GM12892 (cell line): ENCODE results near the gene GAS5. TPM values are rescaled to one million over a fixed set of nuclear protein-coding genes. Genes with fewer than 3 reads are reported as not detected.

Source experiments
- DNase-seq: peaks from one replicate; pipeline ENCODE4 v3.0.0; 2011; ENCODE audit not compliant: insufficient read length
- FAIRE-seq: peaks from 2 replicates; lab custom pipeline; 2011; peaks lifted over from hg19 to GRCh38; lab: Jason Lieb, UNC
- POLR2A ChIP-seq: IDR thresholded peaks from 2 replicates; pipeline ENCODE4 v1.6.1; 2011; ENCODE audit warnings: low read depth, low read length, control low read depth
- POLR2AphosphoS5 ChIP-seq: IDR thresholded peaks from 2 replicates; pipeline ENCODE4 v1.6.1; 2011; ENCODE audit warnings: low read depth, low read length, control low read depth
- TAF1 ChIP-seq: IDR thresholded peaks from 2 replicates; pipeline ENCODE4 v1.6.1; 2011; ENCODE audit warnings: low read depth, mild to moderate bottlenecking, control low read depth, low read length, borderline replicate concordance
- polyA plus RNA-seq: library from polyadenylated mRNA; unstranded; fragments of >200 nt; gene quantifications from one replicate; pipeline ENCODE4 v1.2.1, GENCODE V29; 2012; ENCODE audit warnings: missing spikeins, inconsistent platforms; ENCODE audit not compliant: missing spikeins

Gene GAS5
- 977 TPM for polyA plus RNA-seq

GRCh38 chr1:173867753-173868265 is at the start of gene GAS5:
Gene GAS5 (minus strand): TSS chr1:173867989.
- TF ChIP-seq POLR2AphosphoS5 (peak; percentile 100), POLR2A (peak; percentile 100), TAF1 (peak; percentile 98)
- peak; percentile 62 for DNase-seq
- FAIRE-seq, result peak; percentile 97

DNA sequence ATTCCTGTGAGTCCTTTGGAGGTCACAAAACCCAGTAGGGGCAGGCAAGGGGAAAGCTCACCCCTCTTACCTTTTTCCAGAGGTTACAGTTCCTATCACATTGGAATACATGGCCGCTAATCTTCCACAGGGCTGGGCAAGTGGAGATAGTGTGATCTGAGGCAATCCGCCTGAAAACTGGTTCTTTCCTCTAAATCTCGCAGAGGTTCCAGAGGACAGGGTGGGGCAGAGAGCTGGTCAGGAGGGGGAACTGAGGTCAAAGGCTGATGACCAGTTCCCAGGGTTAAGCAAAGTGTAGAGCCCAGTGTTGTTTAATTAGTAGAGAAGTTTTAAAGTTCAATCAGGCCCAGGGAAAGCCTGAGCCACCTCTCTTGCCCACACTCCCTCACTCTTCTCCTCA is 49.4 kb upstream of the GAS5 start, which contains the start of gene SERPINC1:
SERPINC1 (minus strand) TSS at position 179 of the 400 bp plus-strand sequence; CDS start at position 111, 68 bp downstream.
- no peak for DNase-seq
- FAIRE-seq, result no peak
- no peak for TF ChIP-seq POLR2AphosphoS5
- no peak for TF ChIP-seq TAF1

GRCh38 chr1:173916667-173917066 is 48.9 kb upstream of the GAS5 start:
- FAIRE-seq, result no peak
- TF ChIP-seq POLR2A, result no peak

DNA sequence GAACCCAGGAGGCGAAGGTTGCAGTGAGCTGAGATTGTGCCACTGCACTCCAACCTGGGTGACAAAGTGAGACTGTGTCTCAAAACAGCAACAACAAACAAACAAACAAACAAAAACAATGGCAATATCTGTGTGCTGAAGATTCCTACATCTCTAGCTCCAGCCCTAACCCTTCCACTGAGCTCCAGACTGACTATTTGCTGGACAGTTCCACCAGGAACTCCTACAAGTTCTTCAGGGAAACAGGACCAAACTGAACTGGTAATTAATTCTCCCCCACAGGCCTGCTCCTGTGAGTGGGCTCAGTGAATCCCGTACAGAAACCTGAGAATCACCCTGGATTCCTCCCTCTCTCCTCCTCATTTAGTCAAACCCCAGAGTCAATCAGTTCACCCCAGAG is 47.8 kb upstream of the GAS5 start:
- FAIRE-seq (no peak), DNase-seq (no peak)
- no peak for TF ChIP-seq TAF1
- no peak for TF ChIP-seq POLR2AphosphoS5
- no peak for TF ChIP-seq POLR2A

More at GRCh38 chr1:173916667-173917066, 48.9 kb upstream of the GAS5 start:
- no peak for DNase-seq

- DNase-seq (peak; percentile 33), FAIRE-seq (peak; percentile 9)
Observed at GRCh38 chr1:173914366-173914871, 46.6 kb upstream of the GAS5 start.

GRCh38 chr1:173913111-173913510 is 45.3 kb upstream of the GAS5 start:
- DNase-seq, result no peak
- TF ChIP-seq POLR2A (no peak), TAF1 (no peak), POLR2AphosphoS5 (no peak)
- FAIRE-seq, result no peak

More at GRCh38 chr1:173914366-173914871, 46.6 kb upstream of the GAS5 start:
- no peak for TF ChIP-seq POLR2A
- TF ChIP-seq POLR2AphosphoS5, result no peak
- TF ChIP-seq TAF1, result no peak

DNA sequence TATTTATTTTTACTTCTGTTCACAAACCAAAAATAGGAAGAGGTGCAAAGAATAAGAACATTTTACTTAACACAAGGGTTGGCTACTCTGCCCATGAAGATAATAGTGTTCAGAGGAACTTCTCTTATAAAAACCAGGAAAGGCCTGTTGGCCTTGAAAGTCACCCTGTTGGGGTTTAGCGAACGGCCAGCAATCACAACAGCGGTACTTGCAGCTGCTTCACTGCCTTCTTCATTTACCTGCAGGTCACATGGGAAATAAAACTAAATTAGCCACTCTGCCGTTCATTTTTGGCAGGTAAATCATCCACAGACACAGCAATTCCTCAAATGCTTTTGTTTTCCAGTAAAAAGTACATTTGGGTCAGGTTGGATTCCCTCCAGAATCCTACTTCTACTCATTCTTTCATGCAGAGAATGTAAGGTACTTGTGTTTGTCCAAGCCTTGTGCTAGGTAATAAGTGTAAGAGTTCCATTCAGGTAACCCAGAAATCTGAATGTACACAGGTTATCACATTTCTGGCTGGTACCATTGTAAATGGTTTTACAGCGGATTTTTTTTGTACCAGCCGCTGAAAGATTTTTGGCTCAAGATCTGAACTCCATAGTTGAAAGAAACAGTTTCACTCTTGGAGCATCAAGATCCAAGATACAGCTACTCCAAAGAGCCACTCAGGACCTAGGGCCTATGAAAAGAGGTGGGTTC is 36.2 kb upstream of the GAS5 start:
- TF ChIP-seq TAF1 (no peak), POLR2A (no peak), POLR2AphosphoS5 (no peak)
- no peak for FAIRE-seq
- no peak for DNase-seq

DNA sequence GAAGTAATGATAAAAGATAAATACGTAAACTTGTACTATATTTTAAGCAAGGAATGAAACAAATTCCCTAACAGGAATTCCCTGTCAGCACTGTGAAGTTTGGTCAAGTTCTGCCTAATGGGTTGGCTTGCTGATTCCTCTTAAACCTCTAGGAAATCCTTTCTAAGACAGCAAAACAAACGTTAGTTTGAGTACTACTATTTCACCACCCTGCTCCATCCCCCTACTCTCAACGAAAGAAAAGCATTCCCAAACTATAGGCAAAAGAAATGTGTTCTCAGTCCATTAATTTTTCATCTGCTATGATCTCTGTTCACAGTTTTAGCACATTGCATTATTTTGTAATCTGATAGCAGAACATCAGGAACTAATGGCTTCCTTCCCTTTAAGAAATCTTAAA is 33.2 kb upstream of the GAS5 start:
- TF ChIP-seq TAF1 (no peak), POLR2AphosphoS5 (no peak), POLR2A (no peak)
- FAIRE-seq (no peak), DNase-seq (no peak)

GRCh38 chr1:173900427-173900826 is 32.6 kb upstream of the GAS5 start:
- peak; percentile 70 for FAIRE-seq
- TF ChIP-seq TAF1 (no peak), POLR2A (no peak), POLR2AphosphoS5 (no peak)
- DNase-seq, result no peak

DNA sequence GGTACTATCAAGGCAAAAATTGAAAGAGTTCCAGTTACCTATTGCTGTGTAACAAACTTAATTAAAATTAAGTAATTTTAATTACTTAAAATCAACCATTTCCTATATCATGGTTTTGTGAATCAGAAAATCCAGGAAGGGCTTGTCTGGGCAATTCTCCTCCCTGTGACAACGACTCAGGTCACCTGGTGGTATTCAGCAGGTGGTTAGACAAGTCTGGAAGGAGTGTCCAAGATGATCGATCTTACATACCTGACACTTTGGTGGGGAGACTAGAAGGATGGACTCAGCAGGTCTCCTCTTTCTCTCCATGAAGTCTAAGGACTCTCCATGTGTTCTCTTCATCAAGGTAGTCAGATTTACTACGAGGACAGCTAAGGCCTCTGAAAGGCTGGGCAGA is 26.4 kb upstream of the GAS5 start:
- DNase-seq, result no peak
- no peak for FAIRE-seq
- TF ChIP-seq POLR2AphosphoS5 (no peak), POLR2A (no peak), TAF1 (no peak)

- FAIRE-seq (no peak), DNase-seq (no peak)
- TF ChIP-seq POLR2AphosphoS5 (no peak), TAF1 (no peak), POLR2A (no peak)
Observed at GRCh38 chr1:173893611-173894010, 25.8 kb upstream of the GAS5 start.

- no peak for FAIRE-seq
- DNase-seq, result no peak
- TF ChIP-seq POLR2AphosphoS5 (no peak), TAF1 (no peak), POLR2A (no peak)
Observed at GRCh38 chr1:173889885-173890284, 22.1 kb upstream of the GAS5 start.

DNA sequence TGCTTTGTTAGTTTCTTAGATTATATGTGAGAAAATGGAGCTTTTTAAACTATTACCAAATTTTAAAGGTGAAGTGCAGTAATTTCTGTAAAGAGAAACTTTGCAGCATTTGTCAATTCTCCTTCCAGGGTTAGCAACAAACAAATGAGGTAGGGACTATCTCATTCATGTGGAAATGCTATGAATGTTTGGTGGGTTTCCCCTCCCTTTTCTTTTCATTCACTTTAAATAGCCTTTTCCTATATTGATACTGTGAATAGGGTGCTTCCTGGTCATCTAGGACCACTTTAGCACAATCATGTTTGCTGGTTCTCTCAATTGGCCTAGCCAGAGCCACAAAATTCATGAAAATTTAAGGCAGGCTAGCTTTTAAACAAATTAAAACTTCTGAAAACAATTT is 21.0 kb upstream of the GAS5 start:
- DNase-seq (no peak), FAIRE-seq (no peak)
- TF ChIP-seq TAF1 (no peak), POLR2AphosphoS5 (no peak), POLR2A (no peak)
